A549 treated with DMSO at 1 μM for 4 hours (cell line): ENCODE measurements around the gene MYOD1. TPM values are rescaled to one million over a fixed set of nuclear protein-coding genes. Genes with fewer than 3 reads are reported as not detected.

Experiments
- total RNA-seq: library from RNA; stranded (reverse); fragments of 200-300 nt; extraction: Qiagen RNA extraction; gene quantifications from 5 replicates; pipeline ENCODE4 v1.2.3, GENCODE V29; 2022; ENCODE audit warnings: low read depth

MYOD1 gene
- not detected in 5 replicates for total RNA-seq

DNA sequence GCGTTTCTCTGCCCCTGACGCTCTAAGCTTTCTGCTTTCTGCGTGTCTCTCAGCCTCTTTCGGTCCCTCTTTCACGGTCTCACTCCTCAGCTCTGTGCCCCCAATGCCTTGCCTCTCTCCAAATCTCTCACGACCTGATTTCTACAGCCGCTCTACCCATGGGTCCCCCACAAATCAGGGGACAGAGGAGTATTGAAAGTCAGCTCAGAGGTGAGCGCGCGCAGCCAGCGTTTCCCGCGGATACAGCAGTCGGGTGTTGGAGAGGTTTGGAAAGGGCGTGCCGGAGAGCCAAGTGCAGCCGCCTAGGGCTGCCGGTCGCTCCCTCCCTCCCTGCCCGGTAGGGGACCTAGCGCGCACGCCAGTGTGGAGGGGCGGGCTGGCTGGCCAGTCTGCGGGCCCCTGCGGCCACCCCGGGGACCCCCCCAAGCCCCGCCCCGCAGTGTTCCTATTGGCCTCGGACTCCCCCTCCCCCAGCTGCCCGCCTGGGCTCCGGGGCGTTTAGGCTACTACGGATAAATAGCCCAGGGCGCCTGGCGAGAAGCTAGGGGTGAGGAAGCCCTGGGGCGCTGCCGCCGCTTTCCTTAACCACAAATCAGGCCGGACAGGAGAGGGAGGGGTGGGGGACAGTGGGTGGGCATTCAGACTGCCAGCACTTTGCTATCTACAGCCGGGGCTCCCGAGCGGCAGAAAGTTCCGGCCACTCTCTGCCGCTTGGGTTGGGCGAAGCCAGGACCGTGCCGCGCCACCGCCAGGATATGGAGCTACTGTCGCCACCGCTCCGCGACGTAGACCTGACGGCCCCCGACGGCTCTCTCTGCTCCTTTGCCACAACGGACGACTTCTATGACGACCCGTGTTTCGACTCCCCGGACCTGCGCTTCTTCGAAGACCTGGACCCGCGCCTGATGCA, at the start of gene MYOD1:
TSS of gene MYOD1 (plus strand) at position 544 of the 910 bp plus-strand sequence. CDS start at position 756, 212 bp downstream.

DNA sequence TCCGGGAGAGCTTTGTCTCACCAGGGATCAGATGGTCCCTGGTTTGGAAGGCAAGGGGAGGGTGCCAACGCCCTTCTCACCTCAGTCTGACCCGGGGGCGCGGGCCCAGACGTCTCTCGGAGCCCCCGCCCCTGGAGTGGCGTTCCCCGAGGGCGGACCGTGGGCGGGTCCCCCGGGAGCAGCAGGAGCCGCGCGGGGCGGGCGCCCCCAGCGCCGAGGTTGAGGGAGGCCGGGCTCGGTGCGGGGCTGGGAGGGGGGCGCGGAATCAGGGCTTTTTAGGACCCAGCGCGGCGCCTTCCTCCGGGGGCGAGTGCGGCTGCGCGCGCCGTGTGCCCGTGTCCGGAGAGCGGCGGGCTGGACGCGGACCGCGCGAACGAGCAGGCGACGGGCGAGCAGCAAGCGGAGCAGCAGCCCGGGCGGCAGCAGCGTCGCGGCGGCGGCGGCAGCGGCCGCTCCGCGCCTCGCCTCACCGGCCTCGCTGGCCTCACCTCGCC, 15.1 kb downstream of the MYOD1 start, which contains the start of gene KCNC1:
TSS of gene KCNC1 (plus strand) at position 364 of the 494 bp plus-strand sequence. CDS start 1,222 bp downstream, outside the sequence.

Other genes with a start within 250 kb of the MYOD1 start
- gene ABCC8, start 242.7 kb upstream of the MYOD1 start, total RNA-seq = 1.3 to 2.7 TPM (median 1.7 TPM) in 5 replicates
- gene USH1C, start 175.2 kb upstream of the MYOD1 start, total RNA-seq = 0.59 to 1.0 TPM (median 0.94 TPM) in 5 replicates
- not detected in 5 replicates for gene OTOG, start 172.3 kb upstream of the MYOD1 start, total RNA-seq
- 0.06 to 0.11 TPM (median 0.07 TPM) in 5 replicates for gene KCNC1, start 15.2 kb downstream of the MYOD1 start, total RNA-seq